M059J (cell line): ENCODE data around the gene IL17RE. TPM values are rescaled to one million over a fixed set of nuclear protein-coding genes. Genes with fewer than 3 reads are reported as not detected.
"Not testable (repeated sequence)": the region's sequence is repeated elsewhere in the genome, so short reads cannot be mapped to it uniquely, and the experiment has no call there.

Source experiments
- DNase-seq: peaks from one replicate; pipeline ENCODE4 v3.0.0-alpha.2; 2012; ENCODE audit warnings: low read depth
- total RNA-seq: library from RNA; depleted of rRNA; stranded (reverse); fragments of >200 nt; shearing (Covaris generic); gene quantifications from 2 replicates; pipeline ENCODE4 v1.2.3, GENCODE V29; 2014; rRNA removed

Gene IL17RE, protein sequence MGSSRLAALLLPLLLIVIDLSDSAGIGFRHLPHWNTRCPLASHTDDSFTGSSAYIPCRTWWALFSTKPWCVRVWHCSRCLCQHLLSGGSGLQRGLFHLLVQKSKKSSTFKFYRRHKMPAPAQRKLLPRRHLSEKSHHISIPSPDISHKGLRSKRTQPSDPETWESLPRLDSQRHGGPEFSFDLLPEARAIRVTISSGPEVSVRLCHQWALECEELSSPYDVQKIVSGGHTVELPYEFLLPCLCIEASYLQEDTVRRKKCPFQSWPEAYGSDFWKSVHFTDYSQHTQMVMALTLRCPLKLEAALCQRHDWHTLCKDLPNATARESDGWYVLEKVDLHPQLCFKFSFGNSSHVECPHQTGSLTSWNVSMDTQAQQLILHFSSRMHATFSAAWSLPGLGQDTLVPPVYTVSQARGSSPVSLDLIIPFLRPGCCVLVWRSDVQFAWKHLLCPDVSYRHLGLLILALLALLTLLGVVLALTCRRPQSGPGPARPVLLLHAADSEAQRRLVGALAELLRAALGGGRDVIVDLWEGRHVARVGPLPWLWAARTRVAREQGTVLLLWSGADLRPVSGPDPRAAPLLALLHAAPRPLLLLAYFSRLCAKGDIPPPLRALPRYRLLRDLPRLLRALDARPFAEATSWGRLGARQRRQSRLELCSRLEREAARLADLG
- total RNA-seq: 0.05 and 0.15 TPM in 2 replicates

DNA sequence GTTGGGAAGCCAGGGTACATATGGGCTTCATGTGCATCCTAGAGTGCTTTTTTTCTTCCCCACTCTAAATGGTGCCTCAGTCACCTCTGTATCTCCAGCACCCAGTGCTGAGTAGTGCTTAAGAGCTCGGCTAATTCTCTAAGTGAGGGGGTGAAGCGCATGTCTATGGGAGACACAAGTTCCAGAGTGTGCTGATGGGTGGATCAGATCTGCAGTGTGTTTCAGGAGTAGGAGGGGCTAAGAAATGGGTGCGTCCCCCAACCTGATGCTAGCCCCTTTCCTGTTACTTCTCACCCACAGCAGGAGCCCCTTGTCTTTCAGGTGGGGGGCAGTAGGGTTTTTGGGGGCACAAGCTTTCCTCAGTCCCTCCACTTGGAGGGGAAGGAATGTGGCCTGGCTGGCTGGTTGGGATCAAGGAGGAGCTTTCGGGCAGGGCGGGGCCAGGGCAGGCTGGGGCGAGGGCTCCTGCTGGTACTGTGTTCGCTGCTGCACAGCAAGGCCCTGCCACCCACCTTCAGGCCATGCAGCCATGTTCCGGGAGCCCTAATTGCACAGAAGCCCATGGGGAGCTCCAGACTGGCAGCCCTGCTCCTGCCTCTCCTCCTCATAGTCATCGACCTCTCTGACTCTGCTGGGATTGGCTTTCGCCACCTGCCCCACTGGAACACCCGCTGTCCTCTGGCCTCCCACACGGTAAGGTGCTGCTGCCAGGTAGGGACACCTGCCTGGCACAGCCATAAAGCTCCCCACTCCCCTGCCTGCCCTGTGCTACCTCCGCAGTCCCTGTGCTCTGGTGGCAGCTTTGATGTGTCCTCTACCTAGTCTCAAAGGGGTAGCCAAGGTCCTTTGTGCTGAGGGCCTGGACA, at the start of gene IL17RE:
TSS of gene IL17RE (plus strand) at position 477 of the 866 bp plus-strand sequence. CDS start at position 562, 85 bp downstream.
- no peak for DNase-seq

DNA sequence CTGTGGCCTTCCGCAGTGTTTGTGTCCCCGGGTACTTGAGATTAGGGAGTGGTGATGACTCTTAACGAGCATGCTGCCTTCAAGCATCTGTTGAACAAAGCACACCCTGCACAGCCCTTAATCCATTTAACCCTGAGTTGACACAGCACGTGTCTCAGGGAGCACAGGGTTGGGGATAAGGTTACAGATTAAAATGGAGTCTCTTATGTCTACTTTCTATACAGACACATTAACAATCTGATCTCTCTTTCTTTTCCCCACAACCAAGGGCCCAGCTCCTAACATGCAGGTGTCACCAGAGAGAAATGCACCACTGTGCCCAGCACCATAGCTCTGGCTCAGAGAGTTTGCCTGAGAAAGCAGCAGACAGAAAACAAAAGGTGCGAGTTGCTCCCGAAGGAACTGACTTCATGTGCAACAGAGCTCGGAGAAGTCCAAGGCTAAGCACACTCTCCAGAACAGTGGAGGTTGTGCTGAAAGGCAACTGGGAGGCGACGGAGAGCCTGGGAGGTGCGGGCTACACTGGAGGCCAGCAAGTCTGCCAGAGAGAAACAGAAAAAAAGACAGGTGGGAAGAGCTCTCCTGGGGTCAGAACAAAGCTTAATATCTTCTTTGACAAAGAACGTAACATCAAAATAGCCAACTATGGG, 48.2 kb upstream of the IL17RE start:
- not testable (repeated sequence) for DNase-seq

DNA sequence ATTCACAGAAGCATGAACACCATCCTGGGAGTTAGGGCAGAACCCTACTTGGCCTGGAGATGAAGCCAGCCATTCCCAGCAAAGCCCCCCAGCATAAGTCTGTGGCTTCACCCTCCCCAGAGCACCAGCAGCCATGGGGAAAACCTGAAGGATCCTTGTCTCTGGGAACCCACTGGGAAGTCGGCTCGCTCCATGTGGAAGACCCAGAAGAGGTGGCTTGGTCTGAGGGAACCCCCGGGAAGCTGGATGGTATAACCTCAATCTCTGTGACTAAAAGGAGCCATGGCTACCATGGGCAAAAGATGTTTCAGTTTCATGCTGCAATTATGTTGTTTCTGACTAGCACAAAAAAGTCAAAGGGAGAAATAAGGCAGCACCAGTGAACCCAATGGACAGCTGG, 47.1 kb upstream of the IL17RE start:
- DNase-seq: no peak

DNA sequence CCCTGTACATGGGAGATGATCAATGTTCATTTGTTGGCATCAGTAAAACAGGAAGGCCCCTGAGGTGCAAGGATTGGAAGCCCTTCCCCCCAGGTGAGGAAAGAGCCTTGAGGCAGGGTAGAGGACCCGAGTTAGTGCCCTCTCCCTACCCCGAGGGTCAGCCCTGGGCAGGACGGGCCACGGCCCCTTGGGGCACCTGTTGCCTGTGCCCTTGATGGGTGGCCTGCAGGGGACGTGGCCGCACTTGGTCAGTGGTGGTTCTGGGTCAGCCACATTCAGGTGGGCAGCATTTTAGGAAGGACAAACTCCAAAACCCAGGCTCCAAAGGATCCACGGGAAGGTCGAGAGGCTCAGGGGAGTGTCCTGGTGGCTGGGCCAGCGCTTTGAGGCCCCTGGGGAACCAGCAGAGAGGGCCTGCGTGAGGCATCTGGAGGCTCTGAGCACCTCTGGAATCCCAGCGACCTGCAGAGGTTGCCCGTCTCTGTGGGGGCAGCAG, 43.1 kb upstream of the IL17RE start:
- no peak for DNase-seq

DNA sequence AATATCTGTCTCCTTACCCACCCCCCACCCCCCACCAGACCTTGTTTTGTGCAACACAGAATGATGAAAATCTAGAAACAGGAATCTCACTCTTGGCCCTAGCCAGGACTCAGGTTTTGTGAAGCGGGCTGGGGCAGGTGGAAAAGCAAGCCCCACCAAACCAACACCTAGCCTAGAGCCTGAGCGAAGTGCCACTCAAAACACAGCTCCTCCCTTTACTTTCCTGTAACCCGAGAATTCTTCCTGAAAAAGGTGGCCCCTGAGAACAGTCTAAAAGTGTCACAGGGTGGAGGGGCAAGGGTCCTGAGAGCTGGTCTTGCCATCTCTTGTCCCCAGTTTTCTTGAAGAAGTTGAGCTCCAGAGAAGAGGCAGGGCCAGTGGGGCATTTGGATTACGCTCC, 41.4 kb upstream of the IL17RE start:
- no peak for DNase-seq

DNA sequence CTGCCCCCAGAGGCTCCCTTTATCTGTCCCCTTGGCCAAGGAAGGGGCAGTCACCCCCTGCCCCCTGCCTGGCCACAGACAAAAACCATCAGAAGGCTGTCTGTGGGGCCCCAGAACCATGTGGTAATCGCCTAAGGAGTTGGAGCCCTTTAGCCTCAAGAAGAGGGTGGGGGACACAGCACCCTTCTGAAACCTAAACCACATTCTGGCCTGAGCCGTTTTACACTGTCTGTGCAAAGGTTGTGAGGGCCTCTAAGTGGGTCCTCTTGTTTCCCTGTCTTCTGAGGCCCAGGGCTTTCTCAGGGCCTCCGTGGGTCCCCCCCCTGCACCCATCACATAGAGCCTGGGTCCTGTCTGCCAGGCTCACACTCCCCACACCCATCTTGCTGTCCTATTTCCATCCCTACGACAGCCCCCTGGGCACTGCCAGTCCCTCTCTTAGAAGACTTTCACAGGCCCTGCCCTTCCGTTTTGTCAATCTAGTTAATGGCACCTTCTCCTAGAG, 41.0 kb upstream of the IL17RE start:
- DNase-seq: no peak

DNA sequence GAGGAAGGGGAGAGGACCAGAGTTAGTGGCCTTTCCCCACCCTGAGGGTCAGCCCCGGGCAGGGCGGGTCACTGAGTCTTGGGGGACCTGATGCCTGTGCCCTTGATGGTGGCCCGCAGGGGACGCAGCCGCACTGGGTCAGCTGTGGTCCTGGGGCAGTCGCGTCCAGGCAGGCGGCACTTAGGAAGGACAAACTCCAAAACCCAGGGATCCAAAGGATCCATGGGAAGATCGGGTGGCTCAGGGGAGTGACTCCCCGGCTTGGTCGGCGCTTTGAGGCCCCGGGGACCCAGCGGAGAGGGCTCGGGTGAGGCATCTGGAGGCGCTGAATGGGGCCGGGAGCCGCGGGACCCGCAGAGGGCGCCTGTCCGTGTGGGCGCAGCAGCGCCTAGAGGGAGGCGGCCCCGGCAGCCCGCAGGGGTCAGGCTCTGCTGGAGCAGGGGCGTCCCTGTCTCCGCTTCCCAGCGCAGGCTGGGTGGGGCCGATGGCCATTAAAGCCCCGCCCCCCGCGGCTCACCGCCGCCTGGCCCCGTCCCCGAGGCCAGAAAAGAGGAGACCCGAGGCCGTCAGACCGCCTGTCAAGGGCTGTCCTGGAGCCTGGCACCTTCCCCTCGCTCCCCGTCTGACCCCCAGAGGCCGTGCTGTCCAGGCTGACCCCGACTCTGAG, 40.1 kb upstream of the IL17RE start:
- no peak for DNase-seq

DNA sequence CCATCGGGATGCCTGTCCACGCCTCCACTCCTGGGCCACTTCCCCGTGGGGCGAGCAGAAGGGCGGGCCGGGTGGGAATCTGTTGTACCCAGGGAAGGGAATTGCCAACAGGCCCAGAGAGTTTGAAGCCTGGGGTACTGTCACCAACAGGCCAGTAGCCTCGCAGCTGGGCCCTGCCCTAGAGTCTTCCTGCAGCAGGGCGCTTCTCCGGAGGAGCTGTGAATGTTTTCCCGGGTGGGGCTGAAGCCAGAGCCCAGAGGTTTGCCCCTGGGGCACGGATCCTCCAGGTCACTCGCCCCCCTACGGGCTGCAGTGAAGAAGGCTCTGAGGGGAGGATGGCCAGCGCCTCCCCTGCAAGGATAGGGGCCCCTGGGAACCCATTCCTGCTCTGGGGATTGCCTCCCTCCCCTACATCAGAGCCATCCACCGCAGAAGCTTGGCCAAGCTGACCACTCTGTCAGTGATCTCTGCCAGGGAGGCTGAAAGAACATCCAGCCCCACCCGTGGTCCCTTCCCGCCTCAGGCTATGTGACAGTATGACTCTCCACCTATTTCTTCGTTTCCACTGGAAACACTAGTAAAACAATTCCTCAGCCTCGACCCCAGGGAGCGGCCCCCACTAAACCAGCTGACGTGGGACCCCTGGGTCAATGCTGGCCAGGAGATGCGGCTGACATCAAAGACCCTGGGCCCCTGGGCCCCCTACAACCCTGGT, 39.4 kb upstream of the IL17RE start:
- DNase-seq: no peak

DNA sequence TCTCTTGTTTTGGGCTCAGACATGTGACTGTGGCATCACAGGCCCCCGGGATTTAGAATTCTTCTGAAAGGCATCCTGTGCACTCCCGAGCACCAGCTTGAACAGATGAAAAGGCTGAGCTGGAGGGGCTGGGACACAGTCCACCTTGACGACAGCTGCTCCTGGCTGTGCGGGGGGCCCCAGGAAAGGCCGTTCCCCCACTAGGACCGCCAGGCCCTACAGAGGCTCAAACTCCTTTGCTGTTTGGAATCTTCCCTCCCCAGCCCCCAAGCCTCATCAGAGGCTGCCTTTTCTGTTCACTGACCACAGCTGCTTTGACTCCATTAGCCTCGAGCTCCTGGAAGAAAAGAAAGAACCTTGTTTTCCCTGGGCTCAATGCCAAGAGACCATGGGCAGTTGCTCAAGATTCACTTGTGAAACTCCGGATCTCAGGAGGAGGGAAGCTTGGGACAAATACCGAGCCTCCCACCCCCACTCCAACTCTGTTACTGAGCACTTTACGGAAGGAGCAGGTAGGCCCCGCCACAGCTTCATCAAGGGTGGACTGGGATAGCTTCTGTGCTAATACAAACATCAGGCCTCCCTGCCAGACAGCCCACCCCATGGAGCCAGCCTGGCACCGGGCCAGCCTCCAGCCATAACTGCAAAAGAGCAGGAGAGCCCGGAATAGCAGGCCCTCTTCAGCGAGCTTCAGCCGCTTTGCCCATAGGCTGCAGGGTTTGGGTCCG, 38.3 kb upstream of the IL17RE start:
- peak; percentile 71 for DNase-seq

DNA sequence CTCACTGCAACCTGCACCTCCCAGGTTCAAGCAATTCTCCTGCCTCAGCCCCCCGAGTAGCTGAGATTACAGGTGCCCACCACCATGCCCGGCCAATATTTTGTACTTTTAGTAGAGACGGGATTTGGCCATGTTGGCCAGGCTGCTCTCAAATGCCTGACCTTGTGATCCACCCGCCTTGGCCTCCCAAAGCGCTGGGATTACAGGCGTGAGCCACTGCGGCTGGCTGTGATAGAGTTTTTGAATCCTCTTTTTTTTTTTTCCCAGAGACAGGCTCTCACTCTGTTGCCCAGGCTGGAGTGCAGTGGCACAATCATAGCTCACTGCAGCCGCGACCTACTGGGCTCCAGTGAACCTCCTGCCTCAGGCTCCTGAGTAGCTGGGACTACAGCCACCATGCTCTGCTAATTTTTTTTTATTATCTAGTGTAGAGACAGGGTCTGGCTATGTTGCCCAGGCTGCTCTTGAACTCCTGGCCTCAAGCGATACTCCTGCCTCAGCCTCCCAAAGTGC, 37.5 kb upstream of the IL17RE start:
- DNase-seq: not testable (repeated sequence)

DNA sequence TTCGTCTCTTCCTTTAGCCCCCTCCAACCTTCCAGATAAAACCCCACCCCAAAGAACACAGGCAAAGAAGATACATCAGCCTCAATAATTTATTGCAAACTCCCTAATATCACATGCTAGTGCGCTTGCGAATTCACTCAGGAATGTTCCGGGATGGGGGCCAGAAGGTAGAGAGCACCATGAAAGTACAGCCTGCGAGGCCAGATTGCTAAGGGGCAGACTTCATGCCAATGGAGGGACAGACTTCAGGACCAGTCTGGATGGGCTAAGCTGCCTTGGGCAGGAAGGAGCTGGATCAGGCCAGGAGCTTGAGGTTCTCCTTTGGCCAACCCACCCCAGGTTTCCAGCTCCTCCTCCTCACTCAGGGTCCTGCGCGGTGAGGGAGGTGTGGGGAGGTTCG, 36.0 kb upstream of the IL17RE start:
- no peak for DNase-seq

DNA sequence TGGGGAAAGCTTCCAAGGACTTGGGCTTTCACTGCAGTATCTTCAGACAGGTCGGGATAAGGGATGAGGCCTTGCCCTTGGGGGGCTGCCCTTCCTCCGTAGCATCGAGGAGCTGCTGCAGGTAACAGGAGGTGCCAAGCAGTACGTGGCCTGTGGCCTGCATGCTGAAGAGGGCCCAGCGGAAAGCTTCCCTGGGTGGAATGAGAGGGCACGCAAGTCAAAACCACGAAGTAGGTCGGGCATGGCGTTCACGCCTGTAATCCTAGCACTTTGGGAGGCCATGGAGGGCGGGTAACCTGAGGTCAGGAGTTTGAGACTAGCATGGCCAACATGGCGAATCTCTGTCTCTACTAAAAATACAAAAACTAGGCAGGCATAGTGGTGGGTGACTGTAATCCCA, 35.5 kb upstream of the IL17RE start:
- DNase-seq: no peak

DNA sequence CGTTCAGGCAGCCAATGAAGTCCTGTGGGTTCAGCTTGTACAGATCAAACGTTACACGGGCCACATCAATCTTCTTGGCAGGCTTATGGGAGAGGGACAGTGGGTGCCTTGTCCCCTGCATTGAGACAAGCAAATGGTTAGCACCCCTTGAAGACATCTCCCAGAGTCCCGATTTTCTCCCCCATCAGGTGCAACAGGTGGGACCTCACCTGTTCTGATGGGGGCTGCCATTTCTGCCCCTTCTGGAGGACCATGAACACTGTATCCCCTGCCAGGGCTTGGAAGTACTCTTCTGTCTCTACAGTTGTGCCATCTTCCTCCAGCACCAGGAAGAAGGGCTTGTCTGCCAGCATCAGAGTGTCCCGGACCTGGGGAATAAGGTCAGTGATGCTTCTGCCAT, 32.7 kb upstream of the IL17RE start:
- DNase-seq: no peak

DNA sequence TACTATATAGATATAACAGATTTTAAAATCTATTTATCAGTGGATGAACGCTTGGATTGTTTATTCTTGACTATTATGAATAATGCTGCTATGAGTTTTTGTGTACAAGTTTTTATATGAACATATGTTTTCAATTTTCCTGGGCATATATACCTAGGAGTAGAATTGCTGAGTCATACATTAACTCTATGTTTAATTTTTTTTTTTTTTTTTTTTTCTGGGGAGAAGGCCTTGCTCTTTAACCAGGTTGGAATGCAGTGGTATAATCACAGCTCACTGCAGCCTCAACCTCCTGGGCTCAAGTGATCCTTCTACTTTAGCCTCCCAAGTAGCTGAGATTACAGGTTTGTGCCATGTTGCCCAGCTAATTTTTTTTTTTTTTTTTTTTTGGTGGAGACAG, 31.7 kb upstream of the IL17RE start:
- peak; percentile 57 for DNase-seq

DNA sequence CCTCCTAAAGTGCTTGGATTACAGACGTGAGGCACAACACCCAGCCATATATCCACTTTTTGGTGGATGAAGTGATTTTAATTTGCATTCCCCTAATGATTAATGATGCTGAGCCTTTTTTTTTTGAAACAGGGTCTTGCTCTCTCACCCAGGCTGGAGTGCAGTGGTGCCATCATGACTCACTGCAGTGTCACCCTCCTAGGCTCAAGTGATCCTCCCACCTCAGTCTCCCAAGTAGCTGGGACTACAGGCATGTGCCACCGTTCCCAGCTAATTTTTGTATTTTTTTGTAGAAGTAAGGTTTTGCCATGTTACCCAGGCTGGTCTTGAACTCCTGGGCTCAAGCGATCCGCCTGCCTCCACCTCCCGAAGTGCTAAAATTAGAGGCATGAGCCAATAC, 30.6 kb upstream of the IL17RE start:
- not testable (repeated sequence) for DNase-seq

DNA sequence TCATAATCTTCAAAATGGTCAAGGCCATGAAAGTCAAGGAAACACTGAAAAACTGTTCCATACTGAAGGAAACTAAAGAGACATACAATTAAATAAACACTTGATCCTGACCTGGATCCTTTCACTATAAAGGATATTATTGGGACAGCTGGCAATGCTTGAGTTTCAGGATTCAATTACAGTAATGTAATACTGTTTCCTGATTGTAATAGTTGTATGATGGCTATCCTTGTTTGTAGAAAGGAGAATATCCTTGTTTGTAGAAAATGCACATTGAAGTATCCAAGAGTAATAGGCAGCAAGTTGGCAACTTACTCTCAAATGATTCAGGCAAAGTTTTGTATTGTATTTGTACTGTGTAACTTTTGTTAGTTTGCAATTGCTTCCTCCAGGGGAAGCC, 27.2 kb upstream of the IL17RE start:
- DNase-seq: no peak

DNA sequence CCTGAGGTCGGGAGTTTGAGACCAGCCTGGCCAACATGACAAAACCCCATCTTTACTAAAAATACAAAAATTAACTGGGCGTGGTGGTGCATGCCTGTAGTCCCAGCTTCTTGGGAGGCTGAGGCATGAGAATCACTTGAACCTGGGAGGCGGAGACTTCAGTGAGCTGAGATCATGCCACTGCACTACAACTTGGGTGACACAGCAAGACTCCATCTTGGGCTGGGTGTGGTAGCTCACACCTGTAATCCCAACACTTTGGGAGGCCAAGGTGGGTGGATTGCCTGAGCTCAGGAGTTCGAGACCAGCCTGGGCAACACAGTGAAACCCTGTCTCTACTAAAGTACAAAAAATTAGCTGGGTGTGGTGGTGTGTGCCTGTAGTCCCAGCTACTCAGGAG, 26.4 kb upstream of the IL17RE start:
- not testable (repeated sequence) for DNase-seq

DNA sequence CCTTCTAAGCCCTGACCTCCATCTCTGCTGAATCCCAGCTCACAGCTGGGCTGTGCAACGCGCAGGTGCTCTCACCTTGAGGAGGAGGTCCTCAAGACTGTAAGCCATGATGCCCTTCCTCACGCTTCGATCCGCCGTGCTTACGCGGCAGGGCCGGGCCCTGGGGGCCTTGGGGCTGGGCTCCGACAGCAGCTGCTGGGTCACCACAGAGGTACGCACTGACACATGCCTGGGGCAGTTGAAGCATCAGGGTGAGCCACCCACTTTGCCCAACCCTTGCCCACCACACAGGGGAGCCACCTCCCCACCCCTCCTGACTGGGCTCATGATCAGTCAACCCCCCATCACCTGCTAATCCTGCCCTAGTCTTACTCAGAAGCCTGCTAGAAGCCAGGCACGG, 25.7 kb upstream of the IL17RE start:
- DNase-seq: no peak

DNA sequence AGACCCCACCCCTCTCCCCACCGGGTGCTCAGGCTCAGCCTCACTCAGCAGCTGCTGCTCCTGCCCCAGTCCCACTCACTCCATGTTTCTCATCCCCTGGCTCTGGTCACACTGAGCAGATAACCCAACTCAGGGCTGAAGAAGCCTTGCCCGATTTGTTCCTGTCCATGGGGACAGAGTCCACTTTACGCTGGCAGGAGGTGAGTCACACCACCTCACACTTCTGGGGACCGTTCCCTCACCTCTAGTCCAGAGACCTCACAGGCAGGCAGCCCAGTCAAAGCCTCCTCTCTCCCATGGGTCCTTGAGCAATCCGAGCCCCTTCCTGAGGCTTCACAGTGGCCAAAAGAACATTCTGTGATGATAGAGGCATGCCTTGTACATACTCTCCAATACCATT, 23.9 kb upstream of the IL17RE start:
- peak; percentile 11 for DNase-seq
